H1 (cell line): ENCODE data around the gene USP38.

Experiments
- CBX5 ChIP-seq: fragments of 300-800, 300-1000 bp; sonication (generic); IDR thresholded peaks from 2 replicates; pipeline ENCODE4 v1.7.1; 2016; ENCODE audit warnings: antibody characterized with exemption, low read length, low read depth
- CHD1 ChIP-seq: IDR thresholded peaks from 2 replicates; pipeline ENCODE4 v1.6.1; 2012; ENCODE audit warnings: low read depth, low read length, improper control_type of control experiment
- GABPA ChIP-seq: IDR thresholded peaks from 2 replicates; pipeline ENCODE4 v1.6.1; 2011; ENCODE audit warnings: mild to moderate bottlenecking, low read length, moderate library complexity, borderline replicate concordance; ENCODE audit not compliant: insufficient read depth
- HDAC6 ChIP-seq: IDR thresholded peaks from one replicate; pipeline ENCODE4 v1.7.1; 2012; ENCODE audit warnings: low read depth, mild to moderate bottlenecking, inconsistent platforms, low read length, moderate library complexity
- POLR2A ChIP-seq, 2 experiments: IDR thresholded peaks; 1 replicate in 1 of 2; 2 replicates in 1 of 2; pipeline ENCODE4 v1.6.1; 2011; ENCODE audit warnings: low read depth in 2 of 2, low read length in 2 of 2, mild to moderate bottlenecking in 2 of 2; ENCODE audit errors: control extremely low read depth in 1 of 2
- POLR2AphosphoS5 ChIP-seq: IDR thresholded peaks from 2 replicates; pipeline ENCODE4 v1.6.1; 2011; ENCODE audit warnings: low read depth, low read length
- SIN3A ChIP-seq, 2 experiments: IDR thresholded peaks in 1 of 2; conservative IDR thresholded peaks in 1 of 2; 2 replicates each; pipeline ENCODE4 v1.6.1; 2011 to 2012; ENCODE audit warnings: low read length in 2 of 2, improper control_type of control experiment in 1 of 2, low read depth in 1 of 2, mild to moderate bottlenecking in 1 of 2
- ZNF274 ChIP-seq: IDR thresholded peaks from 2 replicates; pipeline ENCODE4 v1.7.0; 2012; ENCODE audit warnings: low read length, borderline replicate concordance; ENCODE audit errors: extremely low read depth
- TF ChIP-seq, protein P1 (sequence below): IDR thresholded peaks from 2 replicates; pipeline ENCODE4 v1.6.1; 2011; ENCODE audit warnings: low read length, improper control_type of control experiment
- TF ChIP-seq, protein P2 (sequence below), 3 experiments: IDR thresholded peaks; 1 replicate in 2 of 3; 2 replicates in 1 of 3; pipeline versions ENCODE4 v1.5.1 to v1.6.1; 2011; ENCODE audit warnings: low read length in 3 of 3, mild to moderate bottlenecking in 3 of 3, inconsistent platforms in 2 of 3, low read depth in 1 of 3, moderate library complexity in 1 of 3; ENCODE audit not compliant: insufficient read depth in 1 of 3; ENCODE audit errors: control extremely low read depth in 1 of 3

DNA sequence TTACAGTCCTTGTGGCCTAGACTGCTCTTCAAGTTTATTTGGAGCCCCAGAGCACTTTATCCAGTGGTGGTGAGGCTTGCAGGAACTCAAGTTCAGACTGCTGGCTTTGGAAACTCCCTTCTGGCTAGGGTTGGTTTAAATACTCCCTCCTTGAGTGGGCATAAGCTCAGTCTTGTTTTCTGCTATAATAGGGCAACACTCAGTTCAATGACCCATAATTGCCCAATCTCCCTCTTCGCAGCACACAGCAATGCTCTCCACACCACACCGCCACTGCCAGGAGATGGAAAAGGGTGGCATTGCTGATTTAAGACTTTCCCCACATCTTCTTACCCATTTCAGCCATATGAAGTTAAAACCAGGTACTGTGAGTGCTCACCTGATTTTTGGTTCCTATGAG, 27.9 kb upstream of the USP38 start:
- TF ChIP-seq HDAC6 (no peak), CHD1 (no peak), POLR2AphosphoS5 (no peak), CBX5 (no peak), POLR2A (IDR thresholded peaks at IDR 0.05; ENCODE audit: control extremely low read depth in 1 of 2, low read depth in 2 of 2, low read length in 2 of 2) (no peak), SIN3A (conservative IDR thresholded peaks at IDR 0.05 in 1 of 2, IDR thresholded peaks at IDR 0.05 in 1 of 2; ENCODE audit: low read depth in 1 of 2, low read length in 2 of 2) (no peak), ZNF274 (no peak), GABPA (no peak)
- TF ChIP-seq, protein P1, sequence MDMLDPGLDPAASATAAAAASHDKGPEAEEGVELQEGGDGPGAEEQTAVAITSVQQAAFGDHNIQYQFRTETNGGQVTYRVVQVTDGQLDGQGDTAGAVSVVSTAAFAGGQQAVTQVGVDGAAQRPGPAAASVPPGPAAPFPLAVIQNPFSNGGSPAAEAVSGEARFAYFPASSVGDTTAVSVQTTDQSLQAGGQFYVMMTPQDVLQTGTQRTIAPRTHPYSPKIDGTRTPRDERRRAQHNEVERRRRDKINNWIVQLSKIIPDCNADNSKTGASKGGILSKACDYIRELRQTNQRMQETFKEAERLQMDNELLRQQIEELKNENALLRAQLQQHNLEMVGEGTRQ: no peak
- TF ChIP-seq, protein P2, sequence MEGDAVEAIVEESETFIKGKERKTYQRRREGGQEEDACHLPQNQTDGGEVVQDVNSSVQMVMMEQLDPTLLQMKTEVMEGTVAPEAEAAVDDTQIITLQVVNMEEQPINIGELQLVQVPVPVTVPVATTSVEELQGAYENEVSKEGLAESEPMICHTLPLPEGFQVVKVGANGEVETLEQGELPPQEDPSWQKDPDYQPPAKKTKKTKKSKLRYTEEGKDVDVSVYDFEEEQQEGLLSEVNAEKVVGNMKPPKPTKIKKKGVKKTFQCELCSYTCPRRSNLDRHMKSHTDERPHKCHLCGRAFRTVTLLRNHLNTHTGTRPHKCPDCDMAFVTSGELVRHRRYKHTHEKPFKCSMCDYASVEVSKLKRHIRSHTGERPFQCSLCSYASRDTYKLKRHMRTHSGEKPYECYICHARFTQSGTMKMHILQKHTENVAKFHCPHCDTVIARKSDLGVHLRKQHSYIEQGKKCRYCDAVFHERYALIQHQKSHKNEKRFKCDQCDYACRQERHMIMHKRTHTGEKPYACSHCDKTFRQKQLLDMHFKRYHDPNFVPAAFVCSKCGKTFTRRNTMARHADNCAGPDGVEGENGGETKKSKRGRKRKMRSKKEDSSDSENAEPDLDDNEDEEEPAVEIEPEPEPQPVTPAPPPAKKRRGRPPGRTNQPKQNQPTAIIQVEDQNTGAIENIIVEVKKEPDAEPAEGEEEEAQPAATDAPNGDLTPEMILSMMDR (IDR thresholded peaks at IDR 0.05; ENCODE audit: control extremely low read depth in 1 of 3, insufficient read depth in 1 of 3, low read depth in 1 of 3, low read length in 3 of 3): no peak
